HG03135 (cell line): ENCODE data around the gene TEAD3.

ENCODE experiments used
- ATAC-seq: cut with Tn5 transposase; IDR thresholded peaks from one replicate; pipeline ENCODE4 v1.9.1; 2021; ENCODE audit warnings: mild to moderate bottlenecking, moderate library complexity; ENCODE audit not compliant: unreplicated experiment

Gene TEAD3

GRCh38 chr6:35514587-35514986 lies 17.7 kb upstream of the TEAD3 start:
- ATAC-seq, result no peak

- ATAC-seq, result no peak
These were observed 15.9 kb upstream of the TEAD3 start, which contains the start of gene TULP1 for GRCh38 chr6:35512740-35513139. TULP1 (minus strand) TSS chr6:35512896; CDS start chr6:35512858, 38 bp downstream.

- no peak for ATAC-seq
These were observed 15.1 kb upstream of the TEAD3 start for GRCh38 chr6:35512006-35512405.

GRCh38 chr6:35511562-35511941 lies 14.7 kb upstream of the TEAD3 start:
- ATAC-seq, result no peak

GRCh38 chr6:35510916-35511561 lies 14.2 kb upstream of the TEAD3 start:
- ATAC-seq, result no peak

- ATAC-seq, result no peak
These were observed 11.7 kb upstream of the TEAD3 start for GRCh38 chr6:35508542-35508941.

GRCh38 chr6:35508027-35508426 lies 11.1 kb upstream of the TEAD3 start:
- ATAC-seq, result no peak

GRCh38 chr6:35507221-35507620 lies 10.3 kb upstream of the TEAD3 start:
- ATAC-seq, result no peak

GRCh38 chr6:35506536-35506935 lies 9.7 kb upstream of the TEAD3 start:
- no peak for ATAC-seq

- no peak for ATAC-seq
These were observed 9.1 kb upstream of the TEAD3 start for GRCh38 chr6:35505999-35506412.

- no peak for ATAC-seq
These were observed 6.7 kb upstream of the TEAD3 start for GRCh38 chr6:35503534-35503933.

- ATAC-seq, result no peak
These were observed 4.9 kb upstream of the TEAD3 start for GRCh38 chr6:35501784-35502183.

- no peak for ATAC-seq
These were observed 3.9 kb upstream of the TEAD3 start for GRCh38 chr6:35500782-35501181.

- no peak for ATAC-seq
These were observed 2.5 kb upstream of the TEAD3 start for GRCh38 chr6:35499372-35499771.

GRCh38 chr6:35498422-35499067 lies 1.7 kb upstream of the TEAD3 start:
- no peak for ATAC-seq

GRCh38 chr6:35497571-35498421 lies 917 bp upstream of the TEAD3 start:
- no peak for ATAC-seq

GRCh38 chr6:35496036-35496840 lies 641 bp downstream of the TEAD3 start:
- ATAC-seq, result no peak

- ATAC-seq, result no peak
These were observed 1.4 kb downstream of the TEAD3 start for GRCh38 chr6:35495258-35496035.

GRCh38 chr6:35494161-35494563 lies 2.7 kb downstream of the TEAD3 start:
- no peak for ATAC-seq

- ATAC-seq, result no peak
These were observed 3.4 kb downstream of the TEAD3 start for GRCh38 chr6:35493307-35493983.
